SU-DHL-6 (cell line): ENCODE data around the gene KLHL22.

Source experiments
- H2AFZ ChIP-seq: fragments of 200-600 bp; sonication (generic); 2 replicates; pipeline ENCODE4 v1.6.1; 2014; ENCODE audit warnings: low read depth, mild to moderate bottlenecking, moderate library complexity, mixed read lengths, antibody characterized with exemption, low read length; ENCODE audit not compliant: severe bottlenecking
- H3F3A ChIP-seq: fragments of 200-600 bp; shearing (Covaris generic); 2 replicates; pipeline ENCODE4 v1.6.0; 2016; ENCODE audit warnings: antibody characterized with exemption, mild to moderate bottlenecking; ENCODE audit not compliant: insufficient read depth
- H3K27ac ChIP-seq: fragments of 200-600 bp; sonication (generic); 2 replicates; pipeline ENCODE4 v1.5.1; 2016; ENCODE audit warnings: low read depth, mild to moderate bottlenecking, low read length, moderate library complexity, mixed read lengths
- H3K27me3 ChIP-seq: fragments of 200-600 bp; sonication (generic), shearing (Covaris generic); 2 replicates; pipeline ENCODE4 v1.6.0; 2014; ENCODE audit warnings: mild to moderate bottlenecking, low read length
- H3K36me3 ChIP-seq: fragments of 200-600 bp; sonication (generic); 2 replicates; pipeline ENCODE4 v1.6.1; 2014; ENCODE audit warnings: mild to moderate bottlenecking, low read length, mixed read lengths
- H3K4me2 ChIP-seq: fragments of 300-600, 200-600 bp; shearing (Covaris generic), sonication (generic); 2 replicates; pipeline ENCODE4 v1.6.0; 2014; ENCODE audit warnings: low read length, low read depth, mild to moderate bottlenecking; ENCODE audit not compliant: poor library complexity, severe bottlenecking
- H3K4me3 ChIP-seq: fragments of 200-600 bp; sonication (generic); 2 replicates; pipeline ENCODE4 v1.5.1; 2014; ENCODE audit warnings: antibody characterized with exemption, low read length, mild to moderate bottlenecking, mixed read lengths; ENCODE audit not compliant: insufficient read depth, poor library complexity, severe bottlenecking
- H3K79me2 ChIP-seq: fragments of 200-600 bp; sonication (generic); 2 replicates; pipeline ENCODE4 v1.6.1; 2014; ENCODE audit warnings: mild to moderate bottlenecking, low read length, moderate library complexity; ENCODE audit not compliant: insufficient read depth
- H3K9ac ChIP-seq: fragments of 200-600 bp; sonication (generic); 2 replicates; pipeline ENCODE4 v1.7.0; 2014; ENCODE audit warnings: mild to moderate bottlenecking, low read length
- H3K9me2 ChIP-seq: fragments of 200-600 bp; sonication (generic); replicated peaks from 2 replicates; pipeline ENCODE4 v1.6.1; 2014; ENCODE audit warnings: low read length; ENCODE audit not compliant: insufficient read depth
- H3K9me3 ChIP-seq: fragments of 200-600 bp; sonication (generic); 2 replicates; pipeline ENCODE4 v1.6.1; 2014; ENCODE audit warnings: low read length, mixed read lengths; ENCODE audit not compliant: insufficient read depth
- H4K20me1 ChIP-seq: fragments of 200-600 bp; sonication (generic); 2 replicates; pipeline ENCODE4 v1.6.1; 2014; ENCODE audit warnings: low read depth, mild to moderate bottlenecking, antibody characterized with exemption, low read length, moderate library complexity, mixed read lengths
- CTCF ChIP-seq: fragments of 200-600 bp; sonication (generic); IDR thresholded peaks from one replicate; pipeline ENCODE4 v1.5.1; 2017; ENCODE audit warnings: antibody characterized with exemption, mild to moderate bottlenecking, low read length, moderate library complexity; ENCODE audit not compliant: insufficient read depth, poor library complexity, severe bottlenecking
- EZH2phosphoT487 ChIP-seq: fragments of 200-600 bp; sonication (generic), shearing (Covaris generic); conservative IDR thresholded peaks from 2 replicates; pipeline ENCODE4 v1.6.1; 2018; ENCODE audit warnings: mild to moderate bottlenecking, antibody characterized with exemption, low read length, moderate library complexity, mixed read lengths

Gene KLHL22

GRCh38 chr22:20437613-20438426, 57.8 kb downstream of the KLHL22 start, which contains the start of gene SCARF2:
SCARF2 (minus strand) TSS chr22:20437825; CDS start chr22:20437754, 71 bp downstream.
- Histone ChIP-seq H3K79me2 (no peaks in the 10 kb centered on the region), H3K9me3 (no peaks in the 10 kb centered on the region), H3K4me2 (no peak within 1 kb of the TSS), H2AFZ (no peak within 1 kb of the TSS), H3K27ac (no peak within 1 kb of the TSS), H3K9me2 (no peaks in the 10 kb centered on the region), H3K27me3 (no peaks in the 10 kb centered on the region), H3K9ac (no peak within 1 kb of the TSS), H3K4me3 (no peak within 1 kb of the TSS), H3K36me3 (no peaks in the 10 kb centered on the region), H3F3A (no peaks in the 10 kb centered on the region), H4K20me1 (no peaks in the 10 kb centered on the region)
- TF ChIP-seq CTCF (no peak), EZH2phosphoT487 (no peak)

- H3K4me2 ChIP-seq = no peak overlapping the region
- TF ChIP-seq CTCF = no peak
- TF ChIP-seq EZH2phosphoT487 = no peak
- no peaks in the 10 kb centered on the region for H3K36me3 ChIP-seq
- no peaks in the 10 kb centered on the region for H3K9me2 ChIP-seq
- no peaks in the 10 kb centered on the region for H4K20me1 ChIP-seq
- no peak overlapping the region for H3K9ac ChIP-seq
- H3K9me3 ChIP-seq = no peaks in the 10 kb centered on the region
- H3F3A ChIP-seq = no peaks in the 10 kb centered on the region
- H3K4me3 ChIP-seq = no peak overlapping the region
- H3K79me2 ChIP-seq = no peaks in the 10 kb centered on the region
- H3K27me3 ChIP-seq = no peaks in the 10 kb centered on the region
- H2AFZ ChIP-seq = no peak overlapping the region
- no peak overlapping the region for H3K27ac ChIP-seq
Measured at GRCh38 chr22:20436768-20437612, 58.6 kb downstream of the KLHL22 start.

- H3K27me3 ChIP-seq = no peaks in the 10 kb centered on the region
- no peak overlapping the region for H3K27ac ChIP-seq
- no peak overlapping the region for H2AFZ ChIP-seq
- no peaks in the 10 kb centered on the region for H3F3A ChIP-seq
- no peak for TF ChIP-seq CTCF
- no peak for TF ChIP-seq EZH2phosphoT487
- no peaks in the 10 kb centered on the region for H3K36me3 ChIP-seq
- H4K20me1 ChIP-seq = no peaks in the 10 kb centered on the region
- no peaks in the 10 kb centered on the region for H3K9me3 ChIP-seq
- no peak overlapping the region for H3K9ac ChIP-seq
- no peaks in the 10 kb centered on the region for H3K9me2 ChIP-seq
- H3K4me3 ChIP-seq = no peak overlapping the region
- no peaks in the 10 kb centered on the region for H3K79me2 ChIP-seq
- no peak overlapping the region for H3K4me2 ChIP-seq
Measured at GRCh38 chr22:20436307-20436767, 59.3 kb downstream of the KLHL22 start.
